BLaER1 treated with 17β-estradiol and CSF1 and Interleukin-3, amounts not matched to agents 10 nM and 100 nM (cell line): ENCODE data around the gene ATXN1.

Source experiments
- H3K27ac ChIP-seq, 11 experiments: shearing (Covaris generic); formaldehyde crosslinking; 2 replicates each; pipeline ENCODE4 v1.8.1; 2022
- H3K27me3 ChIP-seq, 11 experiments: shearing (Covaris generic); formaldehyde crosslinking; 2 replicates each; pipeline ENCODE4 v1.8.1; 2022
- H3K36me3 ChIP-seq, 11 experiments: shearing (Covaris generic); formaldehyde crosslinking; 2 replicates each; pipeline ENCODE4 v1.8.1; 2022
- H3K4me1 ChIP-seq, 10 experiments: shearing (Covaris generic); formaldehyde crosslinking; 2 replicates each; pipeline ENCODE4 v1.8.1; 2022
- H3K4me2 ChIP-seq, 11 experiments: shearing (Covaris generic); formaldehyde crosslinking; 2 replicates each; pipeline ENCODE4 v1.8.1; 2022
- H3K4me3 ChIP-seq, 10 experiments: shearing (Covaris generic); formaldehyde crosslinking; 2 replicates each; pipeline ENCODE4 v1.8.1; 2022
- H3K9ac ChIP-seq, 11 experiments: shearing (Covaris generic); formaldehyde crosslinking; 2 replicates each; pipeline ENCODE4 v1.8.1; 2022
- H3K9me3 ChIP-seq, 11 experiments: shearing (Covaris generic); formaldehyde crosslinking; replicated peaks in 1 of 11; 2 replicates each; pipeline ENCODE4 v1.8.1; 2022
- H4K20me1 ChIP-seq, 11 experiments: shearing (Covaris generic); formaldehyde crosslinking; 2 replicates each; pipeline ENCODE4 v1.8.1; 2022
- Cebpa-rat ChIP-seq, 11 experiments: shearing (Covaris generic); IDR thresholded peaks; 2 replicates each; pipeline ENCODE4 v1.8.1; 2022

ATXN1 gene

DNA sequence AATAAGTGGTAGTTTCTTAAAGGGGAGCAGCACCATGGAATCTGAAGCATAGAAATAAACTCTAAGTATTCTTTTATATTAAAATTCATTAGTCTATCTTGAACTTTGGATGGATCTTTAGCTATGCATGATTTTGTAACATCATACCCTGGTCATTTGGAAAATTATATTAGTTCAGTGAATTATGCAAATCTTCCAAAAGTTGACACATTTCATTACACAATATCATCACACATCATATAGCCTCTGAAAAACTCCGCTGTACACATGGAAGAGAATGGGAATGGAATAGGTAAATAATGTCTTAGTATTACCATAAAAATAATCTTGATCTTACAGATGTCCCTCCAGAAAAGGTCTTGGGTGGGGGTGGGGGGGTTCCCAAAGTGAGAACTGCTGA, 96.1 kb downstream of the ATXN1 start:
- Histone ChIP-seq H4K20me1 (peaks cover 0 to 29% (median 0%) of the 10 kb centered on the region in 11 experiments; a peak in 4 of 22 replicates), H3K9ac (no peak overlapping the region), H3K27ac (no peak overlapping the region), H3K27me3 (no peaks in the 10 kb centered on the region), H3K4me1 (peaks cover 13 to 27% (median 15%) of the 10 kb centered on the region in 10 experiments), H3K9me3 (peaks cover 8 to 26% (median 16%) of the 10 kb centered on the region in 11 experiments; a peak in 21 of 22 replicates), H3K4me3 (no peak overlapping the region), H3K4me2 (no peak overlapping the region), H3K36me3 (peaks cover 0 to 43% (median 0%) of the 10 kb centered on the region in 11 experiments; a peak in 8 of 22 replicates)
- no peak for TF ChIP-seq Cebpa-rat (IDR thresholded peaks at IDR 0.05)

DNA sequence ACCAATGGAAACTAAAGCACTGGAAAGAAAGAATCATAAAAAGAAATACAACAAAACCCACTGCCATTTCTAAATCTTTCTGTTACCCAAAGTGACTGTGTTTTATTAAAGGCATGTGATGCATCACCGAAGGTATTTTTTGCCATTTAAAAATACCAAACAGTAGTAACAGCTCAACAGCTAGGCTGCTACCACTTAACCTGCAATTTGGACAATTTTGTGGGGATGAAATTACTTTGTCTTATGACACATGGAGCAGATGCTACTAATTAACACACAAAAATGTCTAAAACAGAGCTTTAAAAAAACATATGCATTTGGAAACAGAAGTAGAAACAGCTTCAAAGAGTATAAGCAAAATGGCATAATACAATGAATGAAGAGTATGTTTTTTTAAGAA, 97.4 kb downstream of the ATXN1 start:
- no peak overlapping the region for H3K4me2 ChIP-seq

DNA sequence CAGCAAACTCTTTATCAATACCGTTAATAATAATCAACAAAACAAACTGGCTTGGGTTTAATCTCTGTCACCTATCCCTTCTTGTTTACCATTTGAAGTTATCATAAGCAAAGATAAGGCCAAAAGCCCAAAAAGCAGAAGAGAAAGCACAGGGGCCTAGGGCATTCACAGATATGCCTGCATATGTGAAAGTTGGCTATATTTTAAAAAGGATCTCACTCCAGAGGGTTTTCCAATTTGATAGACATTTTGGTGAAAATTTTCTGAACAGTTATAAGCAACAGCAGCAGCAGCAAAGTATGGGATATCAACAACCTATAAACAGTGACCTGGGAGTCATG, 101.1 kb downstream of the ATXN1 start:
- Histone ChIP-seq H4K20me1 (peaks cover 0 to 7% (median 0%) of the 10 kb centered on the region in 11 experiments; a peak in 2 of 22 replicates), H3K36me3 (peaks cover 0 to 55% (median 1%) of the 10 kb centered on the region in 11 experiments; a peak in 8 of 22 replicates), H3K4me1 (peaks cover 0 to 41% (median 0%) of the 10 kb centered on the region in 10 experiments; a peak in 5 of 20 replicates), H3K27ac (no peak overlapping the region; a peak in 1 of 22 replicates), H3K4me3 (no peak overlapping the region), H3K27me3 (no peaks in the 10 kb centered on the region), H3K9ac (no peak overlapping the region), H3K4me2 (peak overlapping the region in 3 of 11 experiments; percentile 15 to 36 (median 32); a peak in 4 of 22 replicates), H3K9me3 (peaks cover 8 to 22% (median 16%) of the 10 kb centered on the region in 11 experiments; a peak in 21 of 22 replicates)
- no peak for TF ChIP-seq Cebpa-rat (IDR thresholded peaks at IDR 0.05)

More for the DNA sequence above, 97.4 kb downstream of the ATXN1 start:
- peaks cover 8 to 26% (median 16%) of the 10 kb centered on the region in 11 experiments; a peak in 21 of 22 replicates for H3K9me3 ChIP-seq
- no peak overlapping the region for H3K27ac ChIP-seq
- no peak overlapping the region for H3K4me3 ChIP-seq
- H3K36me3 ChIP-seq, result peaks cover 0 to 43% (median 0%) of the 10 kb centered on the region in 11 experiments; a peak in 8 of 22 replicates
- no peak for TF ChIP-seq Cebpa-rat (IDR thresholded peaks at IDR 0.05)
- H3K9ac ChIP-seq, result no peak overlapping the region
- H3K27me3 ChIP-seq, result no peaks in the 10 kb centered on the region
- peaks cover 0 to 17% (median 0%) of the 10 kb centered on the region in 11 experiments; a peak in 4 of 22 replicates for H4K20me1 ChIP-seq
- peaks cover 0 to 27% (median 2%) of the 10 kb centered on the region in 10 experiments; a peak in 17 of 20 replicates for H3K4me1 ChIP-seq

DNA sequence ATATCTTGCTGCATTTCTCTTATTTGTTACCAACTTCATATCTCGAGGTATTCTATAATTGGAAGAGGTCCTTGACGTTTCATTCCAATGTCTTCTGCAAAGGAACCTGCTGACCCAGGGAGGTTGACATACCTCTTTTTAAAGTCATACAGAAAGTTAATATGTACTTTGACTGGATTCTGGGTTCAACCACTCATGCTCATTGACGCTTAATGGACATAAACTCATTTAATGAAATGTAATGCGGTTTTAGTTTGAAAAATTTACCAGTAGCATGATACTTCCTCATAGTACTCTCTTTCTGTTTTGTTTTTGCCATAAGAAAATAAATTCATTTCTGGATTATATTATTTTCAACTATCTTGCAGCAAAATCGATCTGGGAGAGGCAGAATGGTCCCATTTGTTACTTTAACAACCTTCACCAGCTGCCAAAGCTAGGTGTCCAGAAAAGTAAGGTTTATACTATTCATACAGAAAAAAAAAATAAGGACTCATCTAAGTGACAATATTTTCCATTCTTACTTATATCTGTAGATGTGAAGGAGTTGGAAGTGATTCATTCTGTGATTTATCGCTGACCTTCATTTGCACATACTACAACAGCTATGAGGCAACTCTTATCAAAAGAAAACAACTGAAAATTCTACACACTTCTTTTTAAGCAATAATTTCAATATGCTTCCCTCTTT, 101.6 kb downstream of the ATXN1 start:
- Histone ChIP-seq H3K4me1 (peaks cover 0 to 41% (median 0%) of the 10 kb centered on the region in 10 experiments; a peak in 5 of 20 replicates), H3K27ac (peak overlapping the region in 1 of 11 experiments; percentile 9; a peak in 1 of 22 replicates), H3K4me2 (peak overlapping the region in 3 of 11 experiments; percentile 15 to 36 (median 32); a peak in 5 of 22 replicates), H4K20me1 (peaks cover 0 to 7% (median 0%) of the 10 kb centered on the region in 11 experiments; a peak in 2 of 22 replicates), H3K36me3 (peaks cover 0 to 60% (median 4%) of the 10 kb centered on the region in 11 experiments; a peak in 8 of 22 replicates), H3K27me3 (no peaks in the 10 kb centered on the region), H3K9me3 (peaks cover 8 to 22% (median 16%) of the 10 kb centered on the region in 11 experiments; a peak in 21 of 22 replicates), H3K9ac (no peak overlapping the region), H3K4me3 (no peak overlapping the region)
- no peak for TF ChIP-seq Cebpa-rat (IDR thresholded peaks at IDR 0.05)

- Histone ChIP-seq H4K20me1 (peaks cover 0 to 7% (median 0%) of the 10 kb centered on the region in 11 experiments; a peak in 2 of 22 replicates), H3K27ac (no peak overlapping the region), H3K9me3 (peaks cover 8 to 19% (median 16%) of the 10 kb centered on the region in 11 experiments; a peak in 21 of 22 replicates), H3K4me2 (peak overlapping the region in 2 of 11 experiments; percentile 36 to 43; a peak in 3 of 22 replicates), H3K9ac (no peak overlapping the region), H3K27me3 (no peaks in the 10 kb centered on the region), H3K36me3 (peaks cover 0 to 67% (median 4%) of the 10 kb centered on the region in 11 experiments; a peak in 8 of 22 replicates), H3K4me3 (no peak overlapping the region), H3K4me1 (peaks cover 0 to 41% (median 0%) of the 10 kb centered on the region in 10 experiments; a peak in 5 of 20 replicates)
- no peak for TF ChIP-seq Cebpa-rat (IDR thresholded peaks at IDR 0.05)
Measured at GRCh38 chr6:16658348-16659034, 102.8 kb downstream of the ATXN1 start.

GRCh38 chr6:16657768-16658167, 103.5 kb downstream of the ATXN1 start:
- Histone ChIP-seq H3K9ac (no peak overlapping the region), H3K4me3 (no peak overlapping the region), H3K27me3 (no peaks in the 10 kb centered on the region), H4K20me1 (peaks cover 0 to 15% (median 0%) of the 10 kb centered on the region in 11 experiments; a peak in 4 of 22 replicates), H3K36me3 (peaks cover 0 to 67% (median 4%) of the 10 kb centered on the region in 11 experiments; a peak in 8 of 22 replicates), H3K4me1 (peaks cover 0 to 47% (median 0%) of the 10 kb centered on the region in 10 experiments; a peak in 5 of 20 replicates), H3K27ac (no peak overlapping the region), H3K4me2 (peak overlapping the region in 2 of 11 experiments; percentile 36 to 43; a peak in 4 of 22 replicates), H3K9me3 (peaks cover 8 to 16% (median 15%) of the 10 kb centered on the region in 11 experiments; a peak in 21 of 22 replicates)
- TF ChIP-seq Cebpa-rat (IDR thresholded peaks at IDR 0.05), result no peak

DNA sequence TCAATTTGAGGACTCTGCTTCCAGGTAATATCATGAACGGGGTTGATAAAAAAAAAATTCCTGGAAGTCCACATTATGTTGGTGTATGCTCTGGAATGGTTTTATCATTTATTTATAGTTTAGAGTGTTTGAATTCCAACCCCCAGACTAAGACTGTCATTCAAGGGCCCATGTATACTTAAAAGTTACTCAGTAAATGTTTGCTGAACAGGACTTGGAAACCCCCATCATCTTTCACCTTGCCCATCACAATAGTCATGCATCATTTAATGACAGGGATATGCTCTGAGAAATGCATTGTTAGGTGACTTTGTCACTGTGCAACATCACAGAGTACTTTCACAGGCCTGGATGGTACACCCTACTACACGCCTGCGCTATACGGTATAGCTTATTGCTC, 104.8 kb downstream of the ATXN1 start:
- Histone ChIP-seq H3K27me3 (no peaks in the 10 kb centered on the region), H3K4me1 (peaks cover 7 to 59% (median 9%) of the 10 kb centered on the region in 10 experiments; a peak in 19 of 20 replicates), H3K9ac (no peak overlapping the region), H3K4me3 (no peak overlapping the region), H4K20me1 (peaks cover 0 to 23% (median 0%) of the 10 kb centered on the region in 11 experiments; a peak in 5 of 22 replicates), H3K4me2 (no peak overlapping the region), H3K9me3 (peaks cover 1 to 3% (median 2%) of the 10 kb centered on the region in 11 experiments; a peak in 20 of 22 replicates), H3K36me3 (peaks cover 0 to 65% (median 2%) of the 10 kb centered on the region in 11 experiments; a peak in 8 of 22 replicates), H3K27ac (no peak overlapping the region)
- no peak for TF ChIP-seq Cebpa-rat (IDR thresholded peaks at IDR 0.05)

DNA sequence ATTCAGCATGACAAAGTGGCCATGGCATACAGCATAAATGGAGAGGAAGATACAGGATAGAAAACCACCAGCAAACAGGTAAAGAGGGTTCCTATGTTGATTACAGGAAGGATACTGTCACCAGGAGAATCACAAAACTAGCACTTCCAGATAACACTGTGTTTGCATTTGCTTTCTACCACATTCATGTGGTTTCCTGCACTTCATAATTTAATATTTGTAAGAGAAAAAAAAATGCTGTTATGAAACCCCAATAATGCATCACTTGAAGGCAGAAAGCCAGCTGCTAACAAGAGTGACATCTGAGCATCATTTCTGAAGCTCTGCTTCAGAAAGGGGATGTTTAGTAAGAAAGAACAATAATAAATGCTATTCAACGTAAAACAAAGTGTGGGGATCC, 106.6 kb downstream of the ATXN1 start:
- Histone ChIP-seq H4K20me1 (peaks cover 0 to 27% (median 0%) of the 10 kb centered on the region in 11 experiments; a peak in 4 of 22 replicates), H3K9me3 (no peaks in the 10 kb centered on the region), H3K4me1 (peaks cover 7 to 46% (median 9%) of the 10 kb centered on the region in 10 experiments; a peak in 19 of 20 replicates), H3K36me3 (peaks cover 0 to 78% (median 0%) of the 10 kb centered on the region in 11 experiments; a peak in 6 of 22 replicates), H3K27me3 (no peaks in the 10 kb centered on the region), H3K9ac (no peak overlapping the region), H3K27ac (no peak overlapping the region), H3K4me2 (no peak overlapping the region), H3K4me3 (no peak overlapping the region)
- TF ChIP-seq Cebpa-rat (IDR thresholded peaks at IDR 0.05), result no peak
